ENCODE data around the gene FAM240B. TPM values are rescaled to one million over a fixed set of nuclear protein-coding genes. Genes with fewer than 3 reads are reported as not detected.

FAM240B gene
- total and polyA plus RNA-seq, 2 of the 8 experiments (the other 6 are each of a cell fraction or from before 2014, with no cell fraction given) = not detected

DNA sequence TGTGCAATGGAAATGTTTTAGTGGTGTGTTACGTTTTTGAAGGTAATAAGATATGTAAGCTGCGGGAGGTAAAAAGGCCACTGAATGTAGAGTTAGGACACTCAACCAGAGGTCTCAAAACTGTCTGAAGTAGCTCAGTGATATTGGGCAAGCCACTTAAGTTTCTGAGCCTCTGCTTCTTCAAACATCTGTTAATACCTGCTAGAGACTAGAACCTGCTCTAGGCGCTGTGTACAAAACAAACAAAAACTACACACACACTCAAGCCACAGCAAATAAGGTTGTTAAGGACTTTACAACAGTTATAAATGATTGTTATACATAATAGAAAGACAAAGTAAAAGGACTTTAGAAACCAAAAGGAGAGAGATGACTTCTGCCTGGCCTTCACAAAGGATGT is 24.6 kb upstream of the FAM240B start (continued):
- TF ChIP-seq TAF1 (IDR thresholded peaks at IDR 0.05; ENCODE audit: low read depth, low read length) = no peak
- no peak for TF ChIP-seq NANOG (IDR thresholded peaks at IDR 0.05; ENCODE audit: insufficient read depth, low read depth, low read length, poor library complexity, severe bottlenecking)

Data from H1 (cell line).